Ishikawa (cell line): ENCODE results near the gene CKM.

Source experiments
- EGR1 ChIP-seq: IDR thresholded peaks from 2 replicates; pipeline ENCODE4 v1.6.1; 2012
- EP300 ChIP-seq: IDR thresholded peaks from 2 replicates; pipeline ENCODE4 v1.6.1; 2012; ENCODE audit warnings: borderline replicate concordance
- NFIC ChIP-seq: IDR thresholded peaks from 2 replicates; pipeline ENCODE4 v1.6.1; 2012
- YY1 ChIP-seq: IDR thresholded peaks from 2 replicates; pipeline ENCODE4 v1.6.1; 2012; ENCODE audit warnings: low read depth
- TF ChIP-seq, protein P1 (sequence below): IDR thresholded peaks from 2 replicates; pipeline ENCODE4 v1.6.1; 2012

DNA sequence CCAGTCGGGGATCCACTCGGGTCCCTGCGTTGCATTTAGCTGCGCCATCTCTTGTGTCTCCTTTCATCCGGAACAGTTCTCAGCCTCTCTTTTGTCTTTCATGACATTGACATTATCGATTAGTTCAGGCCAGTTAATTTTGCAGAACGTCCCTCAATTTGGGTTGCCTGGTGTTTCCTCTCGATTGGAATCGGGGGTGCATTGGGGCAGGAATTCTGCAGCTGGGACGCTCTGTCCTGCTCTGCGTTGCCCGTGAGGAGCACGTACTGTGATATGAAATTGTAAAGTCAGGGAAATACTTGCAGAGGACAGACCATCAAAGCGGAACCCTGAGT, 49.2 kb downstream of the CKM start:
- TF ChIP-seq YY1 (no peak), NFIC (no peak), EP300 (no peak), EGR1 (no peak)
- TF ChIP-seq, protein P1, sequence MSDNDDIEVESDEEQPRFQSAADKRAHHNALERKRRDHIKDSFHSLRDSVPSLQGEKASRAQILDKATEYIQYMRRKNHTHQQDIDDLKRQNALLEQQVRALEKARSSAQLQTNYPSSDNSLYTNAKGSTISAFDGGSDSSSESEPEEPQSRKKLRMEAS, result no peak
